Cardiac muscle cell (in vitro differentiated cells and primary cell): ENCODE results near the gene QPRT. TPM values are rescaled to one million over a fixed set of nuclear protein-coding genes. Genes with fewer than 3 reads are reported as not detected.
"Not testable (repeated sequence)": the region's sequence is repeated elsewhere in the genome, so short reads cannot be mapped to it uniquely, and the experiment has no call there.

ENCODE experiments used
- DNase-seq, 2 donors: peaks; one replicate each; pipeline versions ENCODE4 v3.0.0 to v3.0.0-alpha.2; 2010 to 2017; ENCODE audit warnings: low read depth in 1 of 2, low spot score in 1 of 2
- H3K27ac ChIP-seq: fragments of 200-600 bp; sonication (generic); 2 replicates; pipeline ENCODE4 v1.5.1; 2016
- H3K27me3 ChIP-seq: fragments of 200-600 bp; sonication (generic); 2 replicates; pipeline ENCODE4 v1.6.0; 2016; ENCODE audit warnings: control low read depth
- H3K36me3 ChIP-seq: fragments of 200-600 bp; sonication (generic); 2 replicates; pipeline ENCODE4 v1.5.1; 2016; ENCODE audit warnings: control low read depth
- H3K4me1 ChIP-seq: fragments of 200-600 bp; sonication (generic); 2 replicates; pipeline ENCODE4 v1.8.1; 2017; ENCODE audit warnings: low read depth, mild to moderate bottlenecking, mixed run types
- H3K4me3 ChIP-seq: fragments of 200-600 bp; sonication (generic); 2 replicates; pipeline ENCODE4 v1.5.1; 2016; ENCODE audit warnings: mild to moderate bottlenecking
- H3K9me3 ChIP-seq: fragments of 200-600 bp; sonication (generic); 2 replicates; pipeline ENCODE4 v1.5.1; 2017; ENCODE audit warnings: low read depth, mild to moderate bottlenecking, control low read depth
- polyA plus RNA-seq: library from polyadenylated mRNA; unstranded; fragments of >200 nt; fragmentation: Nextera tagmentation; extraction: Ambion mirVana; gene quantifications from 2 replicates; pipeline ENCODE4 v1.2.1, GENCODE V29; 2016
- total RNA-seq: library from RNA; depleted of rRNA; stranded (reverse); fragments of >200 nt; gene quantifications from 2 replicates; pipeline ENCODE4 v1.2.3, GENCODE V29; 2016
- TF ChIP-seq, protein P1 (sequence below): IDR thresholded peaks from 2 replicates; pipeline ENCODE4 v1.5.1; 2012; ENCODE audit warnings: low read depth, mild to moderate bottlenecking, low read length

The QPRT gene
- total and polyA plus RNA-seq, 2 experiments from 2014 or later = 213 to 268 TPM

DNA sequence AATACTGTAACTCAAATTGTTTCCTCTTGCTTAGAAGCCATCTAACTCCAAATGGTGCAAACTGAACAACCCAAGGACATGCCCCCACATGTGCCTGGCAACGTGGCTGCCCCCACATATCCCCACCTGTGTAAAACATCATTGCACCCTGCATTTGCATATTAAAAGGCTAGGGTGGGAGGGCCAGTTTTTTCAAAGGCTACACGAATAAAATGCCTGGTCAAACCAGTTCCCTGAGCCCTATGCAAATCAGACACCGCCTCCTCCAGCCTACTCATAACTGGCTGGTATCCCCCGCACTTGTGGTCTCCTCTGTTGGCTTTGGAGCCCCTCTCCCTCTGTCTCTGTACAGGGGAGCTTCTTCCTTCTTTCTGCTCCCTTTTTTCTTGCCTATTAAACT lies 40.1 kb downstream of the QPRT start:
- Histone ChIP-seq H3K4me1 (no peaks in the 10 kb centered on the region), H3K9me3 (no peaks in the 10 kb centered on the region), H3K27ac (no peak overlapping the region), H3K27me3 (no peaks in the 10 kb centered on the region), H3K4me3 (no peak overlapping the region), H3K36me3 (no peaks in the 10 kb centered on the region)
- DNase-seq = no peak
- TF ChIP-seq, protein P1, sequence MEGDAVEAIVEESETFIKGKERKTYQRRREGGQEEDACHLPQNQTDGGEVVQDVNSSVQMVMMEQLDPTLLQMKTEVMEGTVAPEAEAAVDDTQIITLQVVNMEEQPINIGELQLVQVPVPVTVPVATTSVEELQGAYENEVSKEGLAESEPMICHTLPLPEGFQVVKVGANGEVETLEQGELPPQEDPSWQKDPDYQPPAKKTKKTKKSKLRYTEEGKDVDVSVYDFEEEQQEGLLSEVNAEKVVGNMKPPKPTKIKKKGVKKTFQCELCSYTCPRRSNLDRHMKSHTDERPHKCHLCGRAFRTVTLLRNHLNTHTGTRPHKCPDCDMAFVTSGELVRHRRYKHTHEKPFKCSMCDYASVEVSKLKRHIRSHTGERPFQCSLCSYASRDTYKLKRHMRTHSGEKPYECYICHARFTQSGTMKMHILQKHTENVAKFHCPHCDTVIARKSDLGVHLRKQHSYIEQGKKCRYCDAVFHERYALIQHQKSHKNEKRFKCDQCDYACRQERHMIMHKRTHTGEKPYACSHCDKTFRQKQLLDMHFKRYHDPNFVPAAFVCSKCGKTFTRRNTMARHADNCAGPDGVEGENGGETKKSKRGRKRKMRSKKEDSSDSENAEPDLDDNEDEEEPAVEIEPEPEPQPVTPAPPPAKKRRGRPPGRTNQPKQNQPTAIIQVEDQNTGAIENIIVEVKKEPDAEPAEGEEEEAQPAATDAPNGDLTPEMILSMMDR = no peak

DNA sequence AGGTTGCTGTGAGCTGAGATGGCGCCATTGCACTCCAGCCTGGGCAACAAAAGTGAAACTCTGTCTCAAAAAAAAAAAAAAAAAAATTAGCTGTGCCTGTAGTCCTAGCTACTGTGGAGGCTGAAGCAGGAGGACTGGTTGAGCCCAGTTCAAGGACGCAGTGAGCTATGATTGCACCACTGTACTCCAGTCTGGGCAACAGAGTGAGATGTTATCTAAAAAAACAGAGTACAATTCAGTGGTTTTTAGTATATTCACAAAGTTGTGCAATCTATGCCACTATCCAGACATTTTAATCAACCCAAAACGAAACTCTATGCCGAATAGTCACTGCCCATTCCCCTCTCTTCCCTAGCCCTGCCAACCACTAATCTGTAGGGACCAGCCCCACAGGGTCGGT lies 41.7 kb downstream of the QPRT start:
- H3K27me3 ChIP-seq = no peaks in the 10 kb centered on the region

DNA sequence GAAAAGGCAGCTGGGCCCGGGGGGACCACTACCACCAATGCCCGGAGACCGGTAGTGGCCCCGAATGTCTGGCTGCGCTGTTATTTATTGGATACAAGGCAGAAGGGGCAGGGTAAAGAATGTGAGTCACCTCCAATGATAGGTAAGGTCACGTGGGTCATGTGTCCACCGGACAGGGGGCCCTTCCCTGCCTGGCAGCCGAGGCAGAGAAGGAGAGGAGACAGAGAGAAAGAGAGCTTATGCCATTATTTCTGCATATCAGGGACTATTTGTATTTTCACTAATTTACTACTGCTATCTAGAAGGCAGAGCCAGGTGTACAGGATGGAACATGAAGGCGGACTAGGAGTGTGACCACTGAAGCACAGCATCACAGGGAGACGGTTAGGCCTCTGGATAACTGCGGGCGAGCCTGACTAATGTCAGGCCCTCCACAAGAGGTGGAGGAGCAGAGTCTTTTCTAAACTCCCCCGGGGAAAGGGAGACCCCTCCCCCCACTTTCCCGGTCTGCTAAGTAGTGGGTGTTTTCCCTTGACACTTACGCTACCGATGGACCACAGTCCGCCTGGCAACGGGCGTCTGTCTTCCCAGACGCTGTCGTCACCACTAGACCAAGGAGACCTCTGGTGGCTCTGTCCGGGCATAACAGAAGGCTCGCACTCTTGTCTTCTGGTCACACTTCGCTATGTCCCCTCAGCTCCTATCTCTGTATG lies 42.3 kb downstream of the QPRT start:
- not testable (repeated sequence) for H3K4me1 ChIP-seq, H3K9me3 ChIP-seq, H3K36me3 ChIP-seq, H3K27ac ChIP-seq, H3K4me3 ChIP-seq, H3K27me3 ChIP-seq
- TF ChIP-seq, protein P1 = peak; percentile 54
- peak; percentile 78 to 79 for DNase-seq

More for the DNA sequence above, 41.7 kb downstream of the QPRT start:
- H3K4me3 ChIP-seq = no peak overlapping the region
- no peaks in the 10 kb centered on the region for H3K9me3 ChIP-seq
- no peak overlapping the region for H3K27ac ChIP-seq
- no peaks in the 10 kb centered on the region for H3K4me1 ChIP-seq
- no peaks in the 10 kb centered on the region for H3K36me3 ChIP-seq
- TF ChIP-seq, protein P1 = no peak
- DNase-seq = peak in 1 of 2 donors; percentile 73

DNA sequence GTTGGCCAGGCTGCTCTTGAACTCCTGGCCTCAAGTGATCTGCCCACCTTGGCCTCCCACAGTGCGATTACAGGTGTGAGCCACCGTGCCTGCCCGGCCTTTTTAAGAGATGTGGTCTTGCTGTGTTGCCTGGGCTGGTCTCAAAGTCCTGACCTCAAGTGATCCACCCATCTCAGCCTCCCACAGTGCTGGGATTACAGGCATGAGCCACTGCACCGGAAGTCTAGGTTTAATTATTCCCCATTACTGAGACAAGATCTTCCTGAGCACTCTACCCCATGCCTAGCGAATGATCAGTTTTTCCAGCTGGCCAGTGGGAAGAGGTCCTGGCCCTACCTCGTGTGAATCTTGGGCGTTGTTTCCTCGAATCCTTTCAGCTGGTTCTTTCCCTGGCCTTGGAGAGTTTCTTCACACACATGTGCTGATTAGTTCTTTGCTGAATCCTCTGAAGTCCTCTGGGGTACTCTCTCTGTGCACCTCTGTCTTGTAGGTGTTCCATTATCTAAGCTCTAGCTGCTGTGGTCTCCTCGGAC lies 47.9 kb downstream of the QPRT start:
- Histone ChIP-seq H3K27me3 (no peaks in the 10 kb centered on the region), H3K36me3 (no peaks in the 10 kb centered on the region), H3K9me3 (no peaks in the 10 kb centered on the region), H3K4me1 (no peaks in the 10 kb centered on the region), H3K4me3 (no peak overlapping the region), H3K27ac (no peak overlapping the region)
- no peak for DNase-seq
- TF ChIP-seq, protein P1 = no peak

DNA sequence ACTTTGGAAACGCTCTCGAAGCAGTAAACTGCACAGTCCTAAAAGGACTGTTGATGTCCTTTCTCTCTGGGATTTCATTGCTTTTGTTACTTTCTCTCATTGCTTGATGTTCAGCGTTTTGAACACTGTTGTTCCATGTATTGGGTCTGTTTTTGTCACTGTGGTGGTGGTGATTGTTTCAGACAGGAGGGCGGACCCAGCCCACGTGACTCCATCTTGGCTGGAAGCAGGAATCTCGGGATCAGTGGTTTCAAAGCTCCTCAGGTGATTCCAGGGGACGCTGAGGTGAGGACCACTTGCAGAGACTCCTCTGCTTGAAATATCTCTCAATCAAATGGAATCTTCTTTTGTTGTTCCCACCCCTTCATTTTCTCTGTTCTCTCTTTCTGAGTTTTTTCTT lies 48.5 kb downstream of the QPRT start:
- DNase-seq = no peak
- TF ChIP-seq, protein P1 = no peak
- Histone ChIP-seq H3K9me3 (no peaks in the 10 kb centered on the region), H3K36me3 (no peaks in the 10 kb centered on the region), H3K27ac (no peak overlapping the region), H3K27me3 (no peaks in the 10 kb centered on the region), H3K4me3 (no peak overlapping the region), H3K4me1 (no peaks in the 10 kb centered on the region)
